ENCODE data around the gene MCF2L2. TPM values are rescaled to one million over a fixed set of nuclear protein-coding genes. Genes with fewer than 3 reads are reported as not detected.

The MCF2L2 gene
- total and polyA plus RNA-seq, 2 donors from 2014 or later: 0.32 to 1.7 TPM

- H3K4me3 ChIP-seq (ENCODE audit: low read length in 3 of 3): no peak overlapping the region
- no peak overlapping the region for H3K27ac ChIP-seq (ENCODE audit: low read depth in 2 of 2, low read length in 2 of 2)
- no peak for FAIRE-seq
Measured at GRCh38 chr3:183313764-183314163, 114.7 kb downstream of the MCF2L2 start.

GRCh38 chr3:183313351-183313750, 115.1 kb downstream of the MCF2L2 start:
- DNase-seq (no peak), FAIRE-seq (no peak)
- TF ChIP-seq, protein P1, sequence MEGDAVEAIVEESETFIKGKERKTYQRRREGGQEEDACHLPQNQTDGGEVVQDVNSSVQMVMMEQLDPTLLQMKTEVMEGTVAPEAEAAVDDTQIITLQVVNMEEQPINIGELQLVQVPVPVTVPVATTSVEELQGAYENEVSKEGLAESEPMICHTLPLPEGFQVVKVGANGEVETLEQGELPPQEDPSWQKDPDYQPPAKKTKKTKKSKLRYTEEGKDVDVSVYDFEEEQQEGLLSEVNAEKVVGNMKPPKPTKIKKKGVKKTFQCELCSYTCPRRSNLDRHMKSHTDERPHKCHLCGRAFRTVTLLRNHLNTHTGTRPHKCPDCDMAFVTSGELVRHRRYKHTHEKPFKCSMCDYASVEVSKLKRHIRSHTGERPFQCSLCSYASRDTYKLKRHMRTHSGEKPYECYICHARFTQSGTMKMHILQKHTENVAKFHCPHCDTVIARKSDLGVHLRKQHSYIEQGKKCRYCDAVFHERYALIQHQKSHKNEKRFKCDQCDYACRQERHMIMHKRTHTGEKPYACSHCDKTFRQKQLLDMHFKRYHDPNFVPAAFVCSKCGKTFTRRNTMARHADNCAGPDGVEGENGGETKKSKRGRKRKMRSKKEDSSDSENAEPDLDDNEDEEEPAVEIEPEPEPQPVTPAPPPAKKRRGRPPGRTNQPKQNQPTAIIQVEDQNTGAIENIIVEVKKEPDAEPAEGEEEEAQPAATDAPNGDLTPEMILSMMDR (IDR thresholded peaks at IDR 0.05; ENCODE audit: borderline replicate concordance, extremely low read depth, insufficient read depth): no peak
- Histone ChIP-seq H3K27me3 (ENCODE audit: control insufficient read depth, insufficient read depth, low read length) (no peaks in the 10 kb centered on the region), H3K4me1 (ENCODE audit: control insufficient read depth in 2 of 3, insufficient read depth in 2 of 3, low read depth in 1 of 3, low read length in 3 of 3) (peaks cover 0 to 13% (median 3%) of the 10 kb centered on the region in 3 donors), H3K4me3 (ENCODE audit: low read length in 3 of 3) (no peak overlapping the region), H3K9ac (ENCODE audit: low read length in 3 of 3) (no peak overlapping the region), H3K9me3 (ENCODE audit: control insufficient read depth in 2 of 3, insufficient read depth in 1 of 3, low read length in 3 of 3) (no peaks in the 10 kb centered on the region), H3K36me3 (ENCODE audit: control insufficient read depth in 2 of 3, insufficient read depth in 3 of 3, low read length in 3 of 3) (no peaks in the 10 kb centered on the region), H3K27ac (ENCODE audit: low read depth in 2 of 2, low read length in 2 of 2) (no peak overlapping the region)
- intact Hi-C loops (cut with DNase I): no loop called here

More at GRCh38 chr3:183313764-183314163, 114.7 kb downstream of the MCF2L2 start:
- peaks cover 0 to 9% (median 3%) of the 10 kb centered on the region in 3 donors for H3K4me1 ChIP-seq (ENCODE audit: control insufficient read depth in 2 of 3, insufficient read depth in 2 of 3, low read depth in 1 of 3, low read length in 3 of 3)
- no peaks in the 10 kb centered on the region for H3K9me3 ChIP-seq (ENCODE audit: control insufficient read depth in 2 of 3, insufficient read depth in 1 of 3, low read length in 3 of 3)
- H3K27me3 ChIP-seq (ENCODE audit: control insufficient read depth, insufficient read depth, low read length): no peaks in the 10 kb centered on the region
- intact Hi-C loops (cut with DNase I): no loop called here
- H3K9ac ChIP-seq (ENCODE audit: low read length in 3 of 3): no peak overlapping the region
- DNase-seq: no peak
- TF ChIP-seq, protein P1 (IDR thresholded peaks at IDR 0.05; ENCODE audit: borderline replicate concordance, extremely low read depth, insufficient read depth): no peak
- H3K36me3 ChIP-seq (ENCODE audit: control insufficient read depth in 2 of 3, insufficient read depth in 3 of 3, low read length in 3 of 3): no peaks in the 10 kb centered on the region

DNA sequence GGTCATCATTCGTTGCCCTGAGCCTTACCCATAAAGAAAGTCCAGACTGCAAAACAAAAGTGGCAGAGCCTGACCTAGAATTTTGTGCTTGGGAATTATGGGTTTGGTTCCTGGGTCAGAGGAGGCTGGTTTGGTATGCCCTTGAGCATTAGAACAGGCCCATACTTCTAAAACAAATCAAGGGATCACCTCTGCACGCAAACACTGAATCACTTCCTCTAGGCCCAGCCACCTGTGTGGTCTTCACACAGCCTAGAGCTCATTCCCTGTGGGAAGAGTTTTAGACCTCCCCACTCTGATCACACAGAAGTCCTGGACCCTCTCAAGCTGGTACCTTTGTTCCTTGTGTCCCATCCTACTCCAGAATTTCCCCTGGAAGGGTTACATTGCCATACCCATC, 116.0 kb downstream of the MCF2L2 start:
- H3K27me3 ChIP-seq (ENCODE audit: control insufficient read depth, insufficient read depth, low read length): no peaks in the 10 kb centered on the region
- intact Hi-C loops (cut with DNase I): no loop called here
- FAIRE-seq (no peak), DNase-seq (no peak)
- no peak overlapping the region for H3K9ac ChIP-seq (ENCODE audit: low read length in 3 of 3)
- H3K27ac ChIP-seq (ENCODE audit: low read depth in 2 of 2, low read length in 2 of 2): no peak overlapping the region
- peaks cover 0 to 15% (median 3%) of the 10 kb centered on the region in 3 donors for H3K4me1 ChIP-seq (ENCODE audit: control insufficient read depth in 2 of 3, insufficient read depth in 2 of 3, low read depth in 1 of 3, low read length in 3 of 3)
- H3K9me3 ChIP-seq (ENCODE audit: control insufficient read depth in 2 of 3, insufficient read depth in 1 of 3, low read length in 3 of 3): no peaks in the 10 kb centered on the region
- no peaks in the 10 kb centered on the region for H3K36me3 ChIP-seq (ENCODE audit: control insufficient read depth in 2 of 3, insufficient read depth in 3 of 3, low read length in 3 of 3)
- TF ChIP-seq, protein P1 (IDR thresholded peaks at IDR 0.05; ENCODE audit: borderline replicate concordance, extremely low read depth, insufficient read depth): no peak
- no peak overlapping the region for H3K4me3 ChIP-seq (ENCODE audit: low read length in 3 of 3)

- Histone ChIP-seq H3K27ac (ENCODE audit: low read depth in 2 of 2, low read length in 2 of 2) (no peak overlapping the region), H3K4me3 (ENCODE audit: low read length in 3 of 3) (no peak overlapping the region), H3K9me3 (ENCODE audit: control insufficient read depth in 2 of 3, insufficient read depth in 1 of 3, low read length in 3 of 3) (no peaks in the 10 kb centered on the region), H3K9ac (ENCODE audit: low read length in 3 of 3) (no peak overlapping the region), H3K36me3 (ENCODE audit: control insufficient read depth in 2 of 3, insufficient read depth in 3 of 3, low read length in 3 of 3) (no peaks in the 10 kb centered on the region), H3K27me3 (ENCODE audit: control insufficient read depth, insufficient read depth, low read length) (no peaks in the 10 kb centered on the region), H3K4me1 (ENCODE audit: control insufficient read depth in 2 of 3, insufficient read depth in 2 of 3, low read depth in 1 of 3, low read length in 3 of 3) (peaks cover 0 to 21% (median 7%) of the 10 kb centered on the region in 3 donors)
- DNase-seq (no peak), FAIRE-seq (no peak)
- intact Hi-C loops (cut with DNase I): no loop called here
- TF ChIP-seq, protein P1 (IDR thresholded peaks at IDR 0.05; ENCODE audit: borderline replicate concordance, extremely low read depth, insufficient read depth): no peak
Measured at GRCh38 chr3:183310936-183311335, 117.5 kb downstream of the MCF2L2 start.

Data from kidney (tissue), 14 donors.